Measurements from ENCODE around the gene PCCA.

DNA sequence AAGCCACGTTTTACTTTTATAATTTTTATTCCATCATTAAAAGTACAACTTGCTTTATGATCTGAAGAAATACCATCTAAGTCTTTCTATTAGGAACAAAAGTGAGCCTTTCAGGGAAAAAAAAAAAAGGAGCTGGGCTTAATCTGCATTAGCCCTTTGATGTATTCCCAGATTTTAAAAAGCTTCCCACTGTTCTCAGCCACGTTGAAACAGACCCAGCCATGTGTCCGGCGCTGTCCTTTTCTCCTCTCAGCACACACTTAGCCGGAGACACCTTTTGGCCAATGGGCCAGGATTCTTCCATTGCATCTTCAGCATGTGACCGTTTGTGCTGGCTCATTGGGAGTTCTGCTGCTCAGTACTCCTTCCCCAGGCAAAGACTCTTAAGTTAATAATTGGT lies 394.2 kb downstream of the PCCA start:
- TF ChIP-seq, protein P1, sequence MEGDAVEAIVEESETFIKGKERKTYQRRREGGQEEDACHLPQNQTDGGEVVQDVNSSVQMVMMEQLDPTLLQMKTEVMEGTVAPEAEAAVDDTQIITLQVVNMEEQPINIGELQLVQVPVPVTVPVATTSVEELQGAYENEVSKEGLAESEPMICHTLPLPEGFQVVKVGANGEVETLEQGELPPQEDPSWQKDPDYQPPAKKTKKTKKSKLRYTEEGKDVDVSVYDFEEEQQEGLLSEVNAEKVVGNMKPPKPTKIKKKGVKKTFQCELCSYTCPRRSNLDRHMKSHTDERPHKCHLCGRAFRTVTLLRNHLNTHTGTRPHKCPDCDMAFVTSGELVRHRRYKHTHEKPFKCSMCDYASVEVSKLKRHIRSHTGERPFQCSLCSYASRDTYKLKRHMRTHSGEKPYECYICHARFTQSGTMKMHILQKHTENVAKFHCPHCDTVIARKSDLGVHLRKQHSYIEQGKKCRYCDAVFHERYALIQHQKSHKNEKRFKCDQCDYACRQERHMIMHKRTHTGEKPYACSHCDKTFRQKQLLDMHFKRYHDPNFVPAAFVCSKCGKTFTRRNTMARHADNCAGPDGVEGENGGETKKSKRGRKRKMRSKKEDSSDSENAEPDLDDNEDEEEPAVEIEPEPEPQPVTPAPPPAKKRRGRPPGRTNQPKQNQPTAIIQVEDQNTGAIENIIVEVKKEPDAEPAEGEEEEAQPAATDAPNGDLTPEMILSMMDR (IDR thresholded peaks at IDR 0.05; ENCODE audit: low read length) = no peak
- no peak for TF ChIP-seq EZH2 (IDR thresholded peaks at IDR 0.05; ENCODE audit: borderline replicate concordance, low read length)

Data from OCI-LY1 (cell line).